ENCODE data around the gene WDR73. TPM values are rescaled to one million over a fixed set of nuclear protein-coding genes. Genes with fewer than 3 reads are reported as not detected.

WDR73 gene
- total RNA-seq, 1 experiment from 2014 or later = 35.6 TPM

DNA sequence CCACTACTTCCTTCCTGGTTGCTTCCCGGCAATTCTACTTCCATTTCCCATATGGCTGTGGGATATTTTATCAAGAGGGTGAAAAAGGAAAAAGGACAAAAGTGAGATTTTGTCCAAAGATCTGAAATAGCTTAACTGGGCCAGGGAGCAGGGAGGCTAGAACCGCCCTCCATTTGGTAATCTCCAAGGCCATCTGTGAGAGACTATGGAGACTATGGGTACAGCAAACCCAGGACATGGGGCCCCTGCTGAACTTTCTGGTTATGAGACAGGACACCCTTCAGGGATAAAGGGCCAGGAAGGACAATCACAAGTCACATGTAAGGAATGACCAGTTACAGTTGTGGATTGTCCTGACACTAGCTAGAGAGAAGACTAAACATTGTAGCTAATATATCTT, 29.0 kb downstream of the WDR73 start:
- POLR2A ChIA-PET = no interaction called here
- H3K27ac ChIP-seq (ENCODE audit: low read depth, low read length) = no peak overlapping the region
- peaks cover 0 to 2% of the 10 kb centered on the region in 2 experiments; a peak in 1 of 4 replicates for H3K4me1 ChIP-seq (ENCODE audit: control insufficient read depth in 1 of 2, insufficient read depth in 2 of 2, low read length in 2 of 2)
- no peaks in the 10 kb centered on the region for H3K79me2 ChIP-seq (ENCODE audit: insufficient read depth, low read length)
- TF ChIP-seq, protein P1, sequence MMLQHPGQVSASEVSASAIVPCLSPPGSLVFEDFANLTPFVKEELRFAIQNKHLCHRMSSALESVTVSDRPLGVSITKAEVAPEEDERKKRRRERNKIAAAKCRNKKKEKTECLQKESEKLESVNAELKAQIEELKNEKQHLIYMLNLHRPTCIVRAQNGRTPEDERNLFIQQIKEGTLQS (IDR thresholded peaks at IDR 0.05) = no peak
- TF ChIP-seq CEBPB (IDR thresholded peaks at IDR 0.05; ENCODE audit: low read depth) (no peak), RAD21 (IDR thresholded peaks at IDR 0.05; ENCODE audit: low read depth) (no peak), ELF1 (IDR thresholded peaks at IDR 0.05; ENCODE audit: borderline replicate concordance, low read depth) (no peak), SIN3A (IDR thresholded peaks at IDR 0.05; ENCODE audit: low read depth) (no peak), EZH2phosphoT487 (IDR thresholded peaks at IDR 0.05; ENCODE audit: borderline replicate concordance) (no peak), YY1 (IDR thresholded peaks at IDR 0.05; ENCODE audit: extremely low read depth, insufficient replicate concordance, low read depth, low read length) (no peak), ZNF274 (IDR thresholded peaks at IDR 0.05; ENCODE audit: low read depth, low read length) (no peak), SRF (IDR thresholded peaks at IDR 0.05; ENCODE audit: low read depth) (no peak), CBX3 (IDR thresholded peaks at IDR 0.05; ENCODE audit: low read depth) (no peak), EZH2 (IDR thresholded peaks at IDR 0.05) (no peak), POLR2AphosphoS5 (IDR thresholded peaks at IDR 0.05; ENCODE audit: low read depth, low read length) (no peak), ZFX (IDR thresholded peaks at IDR 0.05) (no peak)
- TF ChIP-seq, protein P2, sequence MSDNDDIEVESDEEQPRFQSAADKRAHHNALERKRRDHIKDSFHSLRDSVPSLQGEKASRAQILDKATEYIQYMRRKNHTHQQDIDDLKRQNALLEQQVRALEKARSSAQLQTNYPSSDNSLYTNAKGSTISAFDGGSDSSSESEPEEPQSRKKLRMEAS (IDR thresholded peaks at IDR 0.05) = no peak
- ATAC-seq = no peak
- peaks cover 18 to 20% of the 10 kb centered on the region in 2 experiments; a peak in 3 of 4 replicates for H3K9me3 ChIP-seq (ENCODE audit: control insufficient read depth in 1 of 2, insufficient read depth in 1 of 2, low read depth in 1 of 2, low read length in 2 of 2)
- H3K27me3 ChIP-seq (ENCODE audit: insufficient read depth, low read length) = no peaks in the 10 kb centered on the region
- no peak for DNase-seq (ENCODE audit: low read depth, low spot score)
- intact Hi-C loops (cut with micrococcal nuclease) = no loop called here
- no peak overlapping the region for H3K9ac ChIP-seq (ENCODE audit: low read length)
- H2AFZ ChIP-seq (ENCODE audit: low read depth, low read length, poor library complexity, severe bottlenecking) = no peak overlapping the region
- peaks cover 8 to 18% of the 10 kb centered on the region in 2 experiments; a peak in 3 of 4 replicates for H3K36me3 ChIP-seq (ENCODE audit: control insufficient read depth in 1 of 2, insufficient read depth in 2 of 2, low read length in 2 of 2)
- no TSS peak for BruUV-seq (replicated peaks)
- no peak overlapping the region for H3K4me3 ChIP-seq (replicated peaks in 1 of 2; ENCODE audit: low read depth in 1 of 2, low read length in 2 of 2)
- no peaks in the 10 kb centered on the region for H4K20me1 ChIP-seq (ENCODE audit: insufficient read depth)
- CTCF ChIA-PET = no interaction called here
- no peaks in the 10 kb centered on the region for H3K9me2 ChIP-seq (ENCODE audit: insufficient read depth)
- RAD21 ChIA-PET (ENCODE audit: low non-redundant PET in 1 of 2, low total read pairs in 2 of 2, uncharacterized antibody in 2 of 2, unreplicated experiment in 2 of 2) = no interaction called here
- no peak overlapping the region for H3K4me2 ChIP-seq (ENCODE audit: low read length)
